COLO668 (cell line): ENCODE measurements around the gene ZNF75A.

ENCODE experiments used
- DNase-seq: peaks from one replicate; lab custom pipeline; 2025; ENCODE audit not compliant: unreplicated experiment; lab: John Stamatoyannopoulos, UW

The ZNF75A gene

DNA sequence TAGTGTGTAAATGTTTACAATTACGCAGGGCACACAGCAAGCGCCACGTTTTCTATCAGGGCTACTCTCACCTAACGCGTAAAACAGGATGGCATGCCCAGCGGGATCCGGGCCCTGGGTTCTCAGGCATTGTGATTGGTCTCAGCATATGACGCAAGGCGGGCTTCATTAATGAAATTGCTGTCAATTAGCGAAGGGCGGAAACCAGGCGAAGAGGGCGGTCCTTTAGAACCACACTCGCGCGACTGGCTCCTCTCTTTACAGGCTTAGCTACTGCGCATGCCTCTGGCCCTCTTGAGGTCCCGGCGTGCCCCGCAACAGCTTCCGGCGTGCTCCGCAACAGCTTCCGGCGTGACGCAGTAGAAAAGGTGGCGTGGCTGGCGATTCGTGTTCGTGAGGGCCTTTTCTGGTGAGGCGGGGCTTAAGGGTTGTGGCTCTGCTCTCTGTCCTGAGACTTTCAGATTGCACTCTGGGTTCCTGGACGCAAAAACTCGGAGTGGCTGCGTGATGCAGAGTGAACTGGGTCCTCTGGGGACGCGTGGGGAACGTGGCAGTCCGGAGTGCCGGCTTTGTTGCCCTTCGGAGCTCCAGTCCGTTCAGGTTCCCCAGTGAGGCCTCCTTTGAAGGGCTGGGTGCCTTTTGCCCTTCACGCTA lies 59.6 kb downstream of the ZNF75A start:
- DNase-seq = peak; percentile 71
